ENCODE results near the gene GPR179. TPM values are rescaled to one million over a fixed set of nuclear protein-coding genes. Genes with fewer than 3 reads are reported as not detected.
"Not testable (repeated sequence)": the region's sequence is repeated elsewhere in the genome, so short reads cannot be mapped to it uniquely, and the experiment has no call there.

Gene GPR179
- total RNA-seq, 1 donor from 2014 or later: 0.21 TPM

DNA sequence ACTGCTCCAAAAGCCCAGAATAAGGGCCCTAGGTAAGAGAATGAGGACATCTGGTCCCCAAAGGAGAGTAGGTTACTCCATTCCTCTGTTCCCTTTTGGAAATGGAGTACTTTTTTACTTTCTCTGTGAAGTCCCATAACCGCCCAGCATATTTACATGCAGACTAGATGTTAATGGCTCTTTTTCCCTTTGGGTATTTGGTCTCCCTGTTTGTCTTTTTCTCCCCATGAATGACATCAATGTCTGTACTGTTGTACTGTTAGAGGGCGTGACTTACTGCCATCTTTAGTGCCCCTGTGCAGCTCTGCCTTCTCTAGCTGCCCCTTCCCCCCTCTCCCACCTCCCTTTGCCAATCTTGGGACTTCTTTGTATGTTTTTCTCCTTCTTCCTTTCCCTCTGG lies 19.0 kb downstream of the GPR179 start:
- no peak for DNase-seq

GRCh38 chr17:38324141-38324697 lies 19.5 kb downstream of the GPR179 start:
- no peak for DNase-seq

- DNase-seq: no peak
These were observed 20.9 kb downstream of the GPR179 start for GRCh38 chr17:38322897-38323296.

DNA sequence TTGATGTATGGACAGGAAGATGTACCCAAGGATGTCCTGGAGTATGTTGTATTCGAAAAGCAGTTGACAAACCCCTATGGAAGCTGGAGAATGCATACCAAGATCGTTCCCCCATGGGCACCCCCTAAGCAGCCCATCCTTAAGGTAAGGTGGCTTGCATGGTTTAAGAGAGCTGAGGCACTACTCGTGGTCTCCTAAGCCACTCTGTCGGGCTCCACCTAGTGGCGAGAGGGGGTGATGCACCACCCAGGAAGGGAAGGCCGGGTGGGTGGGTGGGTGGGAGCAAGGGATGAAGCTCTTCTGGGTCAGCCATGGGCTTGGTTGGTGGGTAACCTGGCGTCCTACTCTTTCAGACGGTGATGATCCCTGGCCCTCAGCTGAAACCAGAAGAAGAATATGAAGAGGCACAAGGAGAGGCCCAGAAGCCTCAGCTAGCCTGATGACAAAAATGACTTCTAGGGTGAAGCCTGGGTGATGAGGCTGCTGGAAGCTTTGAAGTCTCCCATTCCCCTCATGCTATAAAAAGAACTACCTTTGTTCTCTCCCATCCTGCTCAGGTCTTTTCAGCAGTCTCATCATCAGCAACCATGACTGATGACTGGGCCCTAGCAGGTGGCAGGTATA lies 21.5 kb downstream of the GPR179 start:
- peak; percentile 73 for DNase-seq

DNA sequence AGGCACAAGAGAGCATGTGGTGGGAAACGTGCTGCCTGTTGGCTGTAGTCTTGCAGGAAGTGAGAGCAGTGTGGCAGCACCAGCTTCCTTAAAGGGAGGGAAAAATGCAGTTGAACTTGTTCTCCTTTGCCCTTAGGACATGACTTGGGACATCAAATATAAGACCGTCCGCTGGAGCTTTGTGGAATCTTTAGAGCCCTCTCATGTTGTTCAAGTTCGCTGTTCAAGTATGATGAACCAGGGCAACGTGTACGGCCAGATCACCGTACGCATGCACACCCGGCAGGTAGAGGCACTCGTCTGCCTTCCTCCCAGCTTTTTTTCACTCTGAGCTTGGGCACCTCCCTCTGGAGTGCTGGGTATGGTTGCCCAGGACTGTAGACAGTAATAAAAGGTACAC lies 23.3 kb downstream of the GPR179 start:
- peak; percentile 31 for DNase-seq

DNA sequence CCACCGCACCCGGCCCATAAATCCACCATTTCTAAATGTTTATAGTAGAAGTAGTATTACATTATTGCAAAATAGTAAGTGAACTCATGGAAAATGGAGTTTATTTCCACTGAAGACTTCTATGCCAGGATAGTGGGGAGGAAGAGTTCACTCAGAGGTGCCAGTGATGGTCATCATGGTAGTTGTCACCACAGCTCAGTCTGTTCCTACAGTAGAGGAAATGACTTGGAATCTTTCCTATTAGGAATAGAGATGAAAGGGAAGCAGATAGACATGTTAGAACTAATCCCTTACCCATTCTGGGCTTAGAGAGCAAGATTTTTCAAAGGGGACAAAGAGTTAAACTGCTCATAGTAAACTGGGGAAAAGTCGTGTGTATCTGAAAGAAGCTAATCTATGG lies 26.7 kb downstream of the GPR179 start:
- no peak for DNase-seq

DNA sequence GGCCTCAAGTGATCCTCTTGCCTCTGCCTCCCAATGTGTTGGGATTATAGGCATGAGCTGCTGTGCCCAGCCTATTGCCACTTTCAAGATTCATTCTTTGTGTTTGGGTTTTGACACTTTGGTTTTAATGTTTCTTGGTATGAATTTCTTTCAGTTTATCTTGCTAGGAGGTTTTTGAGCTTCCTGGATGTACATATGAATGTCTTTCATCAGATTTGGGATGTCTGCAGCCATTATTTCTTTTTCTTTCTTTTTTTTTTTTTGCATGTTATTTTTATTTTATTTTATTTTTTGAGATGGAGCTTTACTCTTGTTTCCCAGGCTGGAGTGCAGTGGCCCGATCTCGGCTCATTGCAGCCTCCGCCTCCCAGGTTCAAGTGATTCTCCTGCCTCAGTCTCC lies 28.3 kb downstream of the GPR179 start:
- DNase-seq: no peak

GRCh38 chr17:38296834-38297517 lies 46.8 kb downstream of the GPR179 start, which contains the start of gene MRPL45:
MRPL45 (plus strand) TSS chr17:38297168; CDS start chr17:38297184, 16 bp downstream.
- DNase-seq: peak; percentile 99

DNA sequence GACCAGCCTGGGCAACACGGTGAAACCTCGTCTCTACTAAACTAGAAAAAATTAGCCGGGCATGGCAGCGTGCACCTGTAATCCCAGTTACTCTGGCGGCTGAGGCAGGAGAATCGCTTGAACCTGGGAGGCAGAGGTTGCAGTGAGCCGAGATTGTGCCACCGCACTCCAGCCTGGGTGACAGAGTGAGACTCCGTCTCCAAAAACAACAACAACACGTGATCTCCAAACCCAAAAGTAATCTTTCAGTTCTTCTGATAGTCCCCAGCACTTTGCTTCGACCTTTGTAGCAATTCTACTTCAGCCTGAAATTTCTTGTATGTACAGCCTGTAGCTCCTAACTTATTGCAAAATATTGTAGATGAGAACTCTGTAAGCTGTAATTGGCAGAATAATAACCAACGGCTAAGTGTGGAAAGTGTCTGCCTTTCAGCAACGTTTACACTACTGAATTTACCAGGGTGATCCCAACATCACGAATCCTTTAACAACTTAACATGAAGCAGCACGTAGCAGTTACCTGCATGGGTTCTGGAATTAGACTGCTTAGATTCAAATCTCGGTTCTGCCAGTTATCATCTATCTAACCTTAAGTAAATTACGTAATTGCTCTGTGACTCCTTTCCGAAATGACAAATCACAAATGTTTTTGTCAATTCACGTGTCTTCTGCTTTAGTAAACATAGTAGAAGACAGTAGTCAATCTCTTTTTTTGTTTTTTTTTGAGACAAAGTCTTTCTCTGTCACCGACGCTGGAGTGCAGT lies 48.0 kb downstream of the GPR179 start:
- DNase-seq: not testable (repeated sequence)

- not testable (repeated sequence) for DNase-seq
These were observed 54.0 kb downstream of the GPR179 start for GRCh38 chr17:38289760-38290159.

DNA sequence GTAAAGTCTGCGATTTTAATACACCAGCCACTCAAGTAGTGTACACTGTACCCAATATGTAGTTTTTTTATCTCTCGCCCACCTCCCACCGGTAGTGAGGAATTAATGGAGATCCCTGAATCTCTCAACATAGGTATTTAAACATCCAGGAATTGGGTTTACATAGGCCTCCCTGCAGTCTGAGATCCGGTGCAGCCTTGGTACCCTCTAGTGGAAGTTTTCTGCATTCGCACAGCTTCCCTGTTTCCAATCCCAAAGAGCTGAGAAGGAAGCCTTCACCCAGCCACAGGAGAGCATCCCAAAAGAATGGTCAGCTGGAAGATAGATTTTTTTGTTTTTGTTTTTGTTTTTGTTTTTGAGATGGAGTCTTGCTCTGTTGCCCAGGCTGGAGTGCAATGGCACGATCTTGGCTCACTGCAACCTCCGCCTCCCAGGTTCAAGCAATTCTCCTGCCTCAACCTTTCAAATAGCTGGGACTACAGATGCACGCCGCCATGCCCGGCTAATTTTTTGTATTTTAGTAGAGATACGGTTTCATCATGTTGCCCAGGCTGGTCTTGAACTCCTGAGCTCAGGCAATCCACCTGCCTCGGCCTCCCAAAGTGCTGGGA lies 55.4 kb downstream of the GPR179 start:
- DNase-seq: peak; percentile 40

DNA sequence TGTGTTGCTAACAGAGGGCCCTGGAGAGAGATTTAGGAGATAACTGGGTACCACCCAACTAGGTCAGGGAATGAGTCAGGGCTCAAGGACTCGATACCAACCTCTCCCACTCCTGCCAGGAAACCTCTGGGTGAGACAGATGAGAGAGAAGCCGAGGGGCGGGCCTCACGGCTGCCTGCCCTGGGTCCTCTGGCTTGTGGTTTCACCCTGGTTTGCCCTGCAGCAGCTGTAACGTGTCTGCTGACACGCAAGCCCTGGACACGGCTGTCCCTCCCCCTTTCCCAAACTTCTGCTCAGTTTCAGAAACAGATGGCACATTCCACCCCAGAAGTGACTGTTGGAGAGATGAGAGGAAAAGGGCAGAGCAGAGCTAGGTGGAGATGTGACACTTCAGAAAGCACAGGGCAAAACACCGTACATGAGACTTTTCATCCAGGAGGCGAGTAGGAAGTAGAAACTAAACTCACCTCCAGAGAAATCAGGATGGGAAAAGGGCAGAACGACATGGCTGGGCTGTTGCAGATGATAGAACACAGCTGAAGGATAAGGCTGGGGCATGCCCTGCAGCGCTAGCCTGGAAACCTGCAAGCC lies 57.2 kb downstream of the GPR179 start:
- DNase-seq: peak; percentile 89

DNA sequence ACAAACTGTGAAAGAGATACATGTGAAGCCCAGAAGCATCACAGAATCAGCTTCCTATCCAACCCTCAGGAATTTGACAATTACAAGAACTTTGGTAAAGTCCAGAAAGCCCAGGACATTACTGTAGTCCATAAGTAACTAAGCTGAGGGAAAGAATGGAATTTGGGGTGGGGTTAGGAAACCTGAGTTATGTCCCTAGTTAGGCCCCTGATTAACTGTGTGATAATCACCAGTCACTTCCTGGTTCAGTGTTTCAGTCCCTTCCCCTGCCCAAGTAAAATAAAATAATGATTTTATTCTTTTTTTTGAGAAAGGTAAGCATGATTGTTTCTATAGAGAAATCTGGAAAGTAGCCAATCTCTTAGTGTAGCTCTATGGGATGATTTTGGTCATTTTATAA lies 57.8 kb downstream of the GPR179 start:
- DNase-seq: not testable (repeated sequence)

Other genes with a start within 250 kb of the GPR179 start
- gene TBC1D3E, start 216.0 kb downstream of the GPR179 start, total RNA-seq: not detected
- gene TBC1D3, start 151.4 kb downstream of the GPR179 start, total RNA-seq: not detected
- 33.5 TPM for gene MRPL45, start 46.8 kb downstream of the GPR179 start, total RNA-seq
- gene SOCS7, start 7.9 kb upstream of the GPR179 start, total RNA-seq: 26.3 TPM
- gene ARHGAP23, start 84.5 kb upstream of the GPR179 start, total RNA-seq: 67.0 TPM

All from tongue (tissue), 2 donors.